G401 (cell line): Measurements from ENCODE around the gene MUC5B. TPM values are rescaled to one million over a fixed set of nuclear protein-coding genes. Genes with fewer than 3 reads are reported as not detected.

Experiments
- DNase-seq: peaks from one replicate; pipeline ENCODE4 v3.0.0-alpha.2; 2015; ENCODE audit warnings: low spot score
- in situ Hi-C: cut with HindIII; loops from 2 replicates; pipeline ENCODE4 v1.10.0; 2016; ENCODE audit warnings: low sequenced_read_pairs, mixed read lengths
- total RNA-seq: library from RNA; depleted of rRNA; stranded (reverse); fragments of >200 nt; shearing (Covaris generic); gene quantifications from 2 replicates; pipeline ENCODE4 v1.2.3, GENCODE V29; 2014

MUC5B gene
- total RNA-seq, 1 experiment from 2014 or later, result not detected

DNA sequence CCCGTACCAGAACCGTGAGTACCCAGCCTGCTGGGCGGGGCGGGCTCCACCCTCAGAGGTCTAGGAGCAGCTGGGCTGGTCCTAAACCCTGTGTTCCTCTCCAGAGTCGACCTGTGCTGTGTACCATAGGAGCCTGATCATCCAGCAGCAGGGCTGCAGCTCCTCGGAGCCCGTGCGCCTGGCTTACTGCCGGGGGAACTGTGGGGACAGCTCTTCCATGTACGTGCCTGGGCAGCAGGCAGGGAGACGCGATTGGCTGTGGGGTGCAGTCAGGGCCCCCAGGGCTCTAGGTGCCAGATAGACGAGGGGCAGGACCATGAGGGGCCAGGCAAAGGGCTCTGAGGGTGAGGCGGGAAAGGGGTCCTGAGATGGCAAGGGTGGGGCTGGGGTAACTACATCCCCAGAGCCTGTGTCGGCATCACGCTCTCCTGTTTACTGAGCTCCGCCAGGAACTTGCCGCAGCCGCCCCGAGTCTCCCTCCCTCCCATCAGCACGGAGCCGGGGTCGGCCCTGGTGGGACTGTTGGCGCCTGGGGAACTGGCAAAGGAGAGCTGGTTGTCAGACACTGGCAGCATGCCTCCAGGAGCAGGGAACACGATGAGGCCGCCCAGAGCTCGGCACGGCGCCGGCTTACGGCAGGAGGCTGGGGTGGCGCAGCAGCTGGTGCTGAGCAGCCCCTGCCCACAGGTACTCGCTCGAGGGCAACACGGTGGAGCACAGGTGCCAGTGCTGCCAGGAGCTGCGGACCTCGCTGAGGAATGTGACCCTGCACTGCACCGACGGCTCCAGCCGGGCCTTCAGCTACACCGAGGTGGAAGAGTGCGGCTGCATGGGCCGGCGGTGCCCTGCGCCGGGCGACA lies 22.9 kb upstream of the MUC5B start:
- no peak for DNase-seq
- in situ Hi-C loops, result no loop called here

DNA sequence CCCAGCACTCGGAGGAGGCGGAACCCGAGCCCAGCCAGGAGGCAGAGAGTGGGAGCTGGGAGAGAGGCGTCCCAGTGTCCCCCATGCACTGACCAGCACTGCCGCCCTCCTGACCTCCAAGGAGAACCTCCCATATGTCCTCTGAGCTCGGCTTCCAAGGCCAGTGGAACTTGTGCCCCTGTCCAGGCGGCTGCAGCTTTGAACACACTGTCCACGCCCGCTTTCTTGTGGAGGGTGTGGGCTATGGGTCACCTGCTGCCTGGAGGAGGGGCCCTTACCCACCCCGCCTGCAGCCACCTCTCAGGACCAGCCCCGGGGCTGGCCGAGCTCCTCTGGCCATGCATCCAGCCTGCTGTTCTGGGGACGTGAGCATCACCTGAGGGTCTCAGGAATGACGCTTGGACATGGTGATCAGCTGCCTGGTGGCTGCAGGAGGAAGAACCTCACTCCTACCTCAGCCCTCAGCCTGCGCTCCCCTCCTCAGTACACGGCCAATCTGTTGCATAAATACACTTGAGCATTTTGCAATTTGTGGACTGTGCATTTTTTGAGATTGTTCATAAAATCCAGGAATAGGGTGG lies 22.2 kb upstream of the MUC5B start:
- no peak for DNase-seq
- in situ Hi-C loops, result no loop called here

DNA sequence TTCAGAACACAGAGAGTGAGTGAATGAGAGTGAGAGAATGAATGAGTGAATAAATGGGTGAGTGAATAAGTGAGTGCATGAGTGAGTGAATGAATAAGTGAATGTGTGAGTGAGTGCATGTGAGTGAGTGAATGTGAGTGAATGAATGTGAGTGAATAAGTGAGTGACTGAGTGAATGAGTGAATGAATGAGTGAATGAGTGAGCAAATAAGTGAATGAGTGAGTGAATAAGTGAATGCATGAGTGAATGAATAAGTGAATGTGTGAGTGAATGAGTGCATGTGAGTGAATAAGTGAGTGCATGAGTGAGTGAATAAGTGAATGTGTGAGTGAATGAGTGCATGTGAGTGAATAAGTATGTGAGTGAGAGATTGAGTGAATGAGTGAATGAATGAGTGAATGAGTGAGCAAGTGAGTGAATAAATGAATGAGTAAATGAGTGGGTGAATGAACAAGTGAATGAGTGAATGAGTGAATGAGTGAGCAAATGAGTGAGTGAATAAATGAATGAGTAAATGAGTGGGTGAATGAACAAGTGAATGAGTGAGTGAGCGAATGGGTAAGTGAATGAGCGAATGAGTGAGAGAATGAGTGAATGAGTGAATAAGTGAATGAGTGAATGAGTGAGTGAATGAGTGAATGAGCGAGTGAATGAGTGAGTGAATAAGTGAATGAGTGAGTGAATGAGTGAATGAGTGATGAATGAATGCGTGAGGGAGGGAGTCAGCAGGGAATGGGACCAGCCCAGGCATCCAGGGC lies 21.3 kb upstream of the MUC5B start:
- in situ Hi-C loops, result no loop called here
- no peak for DNase-seq

DNA sequence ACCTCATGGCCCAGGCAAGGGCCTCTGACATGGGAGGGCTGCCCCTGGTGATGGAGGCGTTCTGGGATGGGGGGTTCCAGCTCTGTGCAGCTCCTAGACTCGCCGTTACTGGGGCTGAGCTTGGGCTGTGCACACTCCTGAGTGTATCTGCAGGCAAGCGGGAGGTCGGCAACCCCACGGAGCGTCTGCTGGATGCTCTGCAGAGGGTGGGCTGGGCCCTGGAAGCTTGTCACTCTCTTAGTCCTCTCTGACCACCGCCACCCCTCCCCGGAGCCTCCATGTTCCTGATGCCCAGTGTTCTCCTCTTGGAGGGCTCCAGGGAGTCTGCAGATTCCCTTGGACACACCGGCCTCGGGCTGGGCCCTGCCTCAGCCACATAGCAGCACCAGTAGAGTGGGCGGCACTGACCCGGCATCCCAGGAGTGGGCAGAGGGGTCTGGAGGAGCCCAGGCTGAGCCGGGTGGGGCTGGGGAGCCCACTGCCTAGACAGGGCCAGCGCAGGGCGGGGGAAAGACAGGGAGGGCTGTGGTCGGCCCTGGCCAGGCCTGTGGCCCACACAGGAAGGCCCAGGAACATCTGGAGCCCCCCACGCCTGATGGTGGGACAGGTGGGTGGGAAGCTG lies 20.6 kb upstream of the MUC5B start:
- DNase-seq, result no peak
- in situ Hi-C loops, result no loop called here

DNA sequence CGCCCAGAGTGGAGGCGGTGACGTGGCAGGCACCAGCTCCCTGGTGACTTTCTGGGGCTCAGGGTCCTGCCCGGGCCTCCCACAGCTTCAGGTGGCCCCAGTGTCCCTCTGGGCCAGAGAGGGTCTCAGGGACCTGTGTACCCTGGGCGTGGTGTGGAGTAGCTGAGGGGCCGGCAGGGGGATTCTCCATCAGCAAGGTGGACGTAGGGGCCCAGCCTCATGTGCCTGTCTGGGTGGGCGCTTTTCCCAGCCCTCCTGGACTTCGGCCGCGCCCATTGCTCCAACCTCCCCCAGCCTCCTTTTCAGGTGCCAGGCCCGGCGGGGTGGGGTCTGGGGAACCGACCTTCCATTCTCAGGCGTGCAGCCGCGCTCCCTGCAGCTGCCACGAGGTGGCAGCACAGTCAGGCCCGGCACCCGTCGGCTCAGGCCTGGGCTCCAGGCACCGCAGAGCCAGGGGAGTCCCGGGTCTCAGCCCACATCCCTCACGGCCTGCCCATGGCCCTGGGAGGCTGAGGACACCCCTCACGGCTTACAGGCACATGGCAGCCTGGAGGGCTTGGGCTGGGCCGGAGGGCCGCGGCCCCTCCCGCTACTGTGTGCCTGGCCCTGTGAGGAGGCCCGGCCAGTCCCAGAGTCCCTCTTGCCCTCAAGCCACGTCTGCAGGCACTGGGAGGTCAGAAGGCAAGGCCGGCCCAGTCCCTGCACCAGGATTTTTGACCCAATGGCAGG lies 19.9 kb upstream of the MUC5B start:
- DNase-seq, result peak; percentile 47
- in situ Hi-C loops, result no loop called here

DNA sequence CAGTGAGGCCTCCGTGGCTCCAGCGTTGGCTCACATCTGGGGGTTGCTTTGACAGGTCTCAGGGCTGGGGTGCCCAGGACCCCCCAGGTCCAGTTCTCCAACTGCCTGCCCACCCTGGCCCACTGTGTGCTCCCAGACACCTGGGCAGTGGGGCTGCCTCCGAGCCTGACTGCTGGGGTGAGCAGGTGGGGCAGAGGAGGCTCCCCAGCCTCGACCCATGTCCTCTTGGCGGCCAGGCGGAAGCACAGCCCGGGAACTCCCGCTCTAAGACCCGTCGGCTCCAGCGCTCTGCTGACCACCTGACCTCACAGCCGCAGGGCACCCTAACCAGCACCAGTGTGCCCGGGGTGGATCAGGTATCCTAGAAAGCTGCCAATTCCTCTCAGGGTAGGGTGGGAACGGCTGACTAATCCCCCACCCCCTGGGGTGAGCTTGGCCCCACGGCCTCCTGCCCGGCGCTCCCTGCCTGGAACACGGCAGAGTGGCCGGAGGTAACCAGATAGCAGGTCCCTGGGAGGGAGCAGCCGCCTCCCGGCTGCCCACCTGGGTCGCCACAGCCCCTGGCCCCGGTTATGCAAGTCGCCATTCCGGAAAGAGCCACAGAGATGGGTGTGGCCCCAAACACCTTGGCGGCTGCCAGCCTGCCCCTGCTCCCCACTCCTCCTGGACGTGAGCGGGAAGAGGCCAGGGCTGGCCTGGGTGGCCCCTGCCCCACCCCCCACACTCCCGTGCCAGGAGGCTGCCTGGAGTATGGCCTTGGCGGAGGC lies 19.2 kb upstream of the MUC5B start:
- no peak for DNase-seq
- in situ Hi-C loops, result no loop called here

DNA sequence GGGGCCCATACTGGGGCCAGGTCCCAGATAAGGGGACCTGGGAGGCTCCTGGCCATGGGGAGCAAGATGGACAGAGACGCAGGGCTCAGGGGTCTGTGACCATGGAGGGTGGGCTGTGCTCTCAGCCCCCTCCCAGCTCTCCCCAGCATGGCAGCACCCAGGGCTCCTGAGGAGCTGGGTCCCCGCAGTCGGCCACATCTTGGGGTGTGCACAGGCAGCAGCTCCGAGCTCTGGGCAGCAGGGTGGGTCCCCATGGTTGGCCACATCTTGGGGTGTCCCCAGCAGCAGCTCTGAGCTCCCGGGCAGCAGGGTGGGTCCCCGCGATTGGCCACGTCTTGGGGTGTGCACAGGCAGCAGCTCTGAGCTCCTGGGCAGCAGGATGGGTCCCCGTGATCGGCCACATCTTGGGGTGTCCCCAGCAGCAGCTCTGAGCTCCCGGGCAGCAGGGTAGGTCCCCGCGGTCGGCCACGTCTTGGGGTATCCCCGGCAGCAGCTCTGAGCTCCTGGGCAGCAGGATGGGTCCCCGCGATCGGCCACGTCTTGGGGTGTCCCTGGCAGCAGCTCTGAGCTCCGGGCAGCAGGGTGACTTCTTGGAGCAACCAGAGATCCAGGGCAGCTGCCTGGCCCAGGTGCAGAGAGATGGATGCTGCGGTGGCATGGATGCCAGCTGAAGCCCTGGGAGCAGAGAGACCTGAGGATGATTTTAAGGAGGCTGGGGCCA lies 18.3 kb upstream of the MUC5B start:
- no peak for DNase-seq
- in situ Hi-C loops, result no loop called here

DNA sequence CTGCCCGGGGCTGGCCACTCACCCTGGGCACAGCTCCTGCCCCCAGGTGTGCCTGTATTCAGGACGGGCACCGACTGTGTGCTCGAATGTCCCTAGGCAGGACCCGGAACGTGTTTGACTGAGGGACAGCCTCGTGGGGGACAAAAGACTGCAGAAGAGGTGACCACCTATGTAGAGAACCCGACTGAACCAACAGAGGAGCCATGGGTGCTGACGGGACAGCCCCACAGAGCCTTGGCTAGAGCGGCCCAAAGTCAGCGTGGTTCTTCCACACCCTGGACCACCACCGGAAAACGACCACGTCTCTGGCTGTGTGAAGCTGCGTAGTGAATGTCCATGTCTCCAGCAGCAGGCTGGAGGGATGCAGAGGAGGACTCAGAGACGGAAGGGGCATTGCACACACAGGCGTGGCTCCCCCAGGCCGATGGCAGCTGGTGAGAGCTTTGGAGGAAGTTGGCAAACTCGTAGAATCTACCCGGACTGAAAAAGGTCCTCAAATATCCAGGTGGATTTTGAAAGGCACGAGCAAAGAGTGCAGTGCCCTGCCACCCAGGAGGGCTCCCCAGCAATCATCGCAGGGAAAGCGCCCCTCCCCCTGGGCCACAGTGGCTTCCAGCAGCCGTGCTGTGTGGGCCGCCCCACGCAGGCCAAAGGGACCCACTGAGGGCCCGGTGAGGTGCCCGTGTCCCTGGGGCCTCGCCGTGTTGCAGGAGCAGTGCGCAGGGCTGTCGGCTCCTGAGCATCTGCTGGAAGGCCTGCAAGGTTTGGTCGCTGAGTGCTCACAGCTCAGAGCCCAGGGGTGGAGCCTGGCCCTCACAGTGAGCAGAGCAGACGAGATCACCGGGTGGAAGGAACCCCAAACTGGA lies 17.5 kb upstream of the MUC5B start:
- DNase-seq, result no peak
- in situ Hi-C loops, result no loop called here

DNA sequence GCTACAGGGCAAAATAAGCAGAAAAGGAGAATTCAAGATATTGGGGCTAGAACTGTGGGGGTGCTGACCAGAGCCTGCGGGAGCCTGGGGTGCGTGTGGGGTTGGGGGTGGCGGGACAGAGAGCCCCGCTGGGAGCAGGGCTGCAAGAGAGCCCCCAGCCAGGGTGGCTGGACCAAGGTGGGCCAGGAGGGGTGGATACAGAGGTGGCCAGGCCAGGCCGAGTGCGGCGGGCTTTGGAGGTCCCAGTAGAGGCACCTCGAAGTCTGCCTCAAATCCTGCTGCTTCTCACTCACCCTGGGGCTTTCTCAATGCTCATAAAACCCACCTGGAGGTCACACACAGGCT lies 16.9 kb upstream of the MUC5B start:
- no peak for DNase-seq
- in situ Hi-C loops, result no loop called here

DNA sequence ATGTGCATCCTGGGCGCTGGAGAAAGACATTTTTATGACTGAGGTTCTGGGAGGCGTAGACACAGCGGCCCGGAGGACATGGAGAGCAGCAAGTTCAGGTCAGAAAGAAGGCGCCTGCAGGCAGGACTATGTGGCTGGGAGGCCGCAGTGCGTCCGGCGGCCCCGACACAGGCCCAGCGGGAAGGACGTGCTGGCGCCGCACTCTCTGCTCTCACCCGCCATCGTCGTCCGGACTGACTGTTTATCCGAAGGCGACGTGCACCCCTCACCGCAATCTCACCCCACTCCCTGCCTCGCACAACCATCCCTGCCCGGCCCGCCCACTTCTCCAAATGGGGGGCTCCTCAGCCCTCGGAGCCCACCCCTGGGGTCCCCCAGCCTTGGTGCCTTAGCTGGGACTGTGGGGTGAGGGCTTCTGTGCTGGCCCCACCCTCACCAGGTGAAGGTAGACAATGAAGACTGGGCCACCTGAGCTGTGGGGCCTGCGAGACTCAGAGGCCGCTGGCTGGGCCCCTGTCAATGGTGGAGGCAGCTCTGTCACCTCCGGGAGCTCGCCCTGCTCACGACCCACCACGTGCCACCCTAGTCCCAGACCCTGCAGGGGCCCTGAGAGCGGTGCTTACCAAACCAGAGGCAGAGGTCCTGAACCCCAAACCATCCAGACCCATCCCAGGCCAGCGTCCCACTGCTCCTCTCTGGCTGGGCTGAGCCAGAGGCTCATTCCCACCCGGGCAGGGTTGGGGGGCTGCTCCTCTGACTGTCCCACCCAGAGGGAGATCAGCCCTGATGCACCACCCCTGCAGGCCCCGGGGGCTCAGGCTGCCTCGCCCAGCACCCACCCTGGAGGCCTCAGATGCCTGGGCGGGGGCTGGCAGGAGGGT lies 16.2 kb upstream of the MUC5B start:
- in situ Hi-C loops, result no loop called here
- no peak for DNase-seq

DNA sequence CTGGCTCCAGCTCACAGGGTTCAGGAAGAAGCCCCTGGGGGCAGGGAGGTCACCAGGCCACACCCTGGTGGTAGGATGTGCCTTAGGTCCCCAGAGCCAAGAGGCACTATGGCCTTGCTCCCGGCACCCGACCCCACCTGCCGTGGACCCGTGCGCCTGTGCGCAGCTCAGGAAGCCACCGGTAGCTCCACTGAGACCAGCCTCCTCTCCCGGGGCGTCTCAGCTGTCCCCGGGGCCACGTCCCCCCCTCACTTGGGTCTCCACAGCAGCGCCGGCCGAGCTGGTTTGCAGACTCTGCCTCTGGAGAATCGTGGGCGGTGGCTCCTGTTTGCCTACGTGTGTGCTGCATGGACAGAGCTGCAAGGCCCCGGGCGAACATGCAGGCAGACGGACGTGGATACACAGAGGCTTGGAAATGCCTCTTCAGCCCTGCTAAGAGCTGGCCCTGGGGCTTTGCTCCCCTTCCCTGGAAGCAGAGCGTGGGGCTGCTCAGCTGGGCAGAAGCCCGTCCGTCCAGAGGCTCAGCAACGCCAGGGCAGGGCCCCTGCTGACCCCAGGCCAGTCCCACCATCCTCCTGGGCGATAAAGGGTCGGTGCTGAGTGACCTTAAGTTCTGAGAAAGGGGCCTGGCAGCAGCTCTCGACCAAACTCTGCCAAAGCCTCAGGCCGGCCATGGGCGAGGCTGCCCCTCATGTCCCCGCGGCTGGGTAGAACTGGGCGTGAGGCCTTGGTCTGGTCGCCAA lies 15.3 kb upstream of the MUC5B start:
- no peak for DNase-seq
- in situ Hi-C loops, result no loop called here

DNA sequence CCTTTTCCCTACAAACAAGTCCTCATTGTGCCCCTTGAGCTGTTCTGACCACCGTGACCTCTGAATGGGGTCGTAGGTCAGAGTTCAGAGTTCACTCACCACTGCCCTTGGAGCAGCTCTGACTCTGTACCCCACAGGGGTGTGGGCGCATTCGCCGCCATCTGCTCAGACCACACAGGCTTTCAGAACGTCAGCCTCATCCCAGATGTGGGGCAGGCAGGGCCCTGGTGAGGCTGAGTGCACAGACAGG lies 14.8 kb upstream of the MUC5B start:
- DNase-seq, result no peak
- in situ Hi-C loops, result no loop called here

DNA sequence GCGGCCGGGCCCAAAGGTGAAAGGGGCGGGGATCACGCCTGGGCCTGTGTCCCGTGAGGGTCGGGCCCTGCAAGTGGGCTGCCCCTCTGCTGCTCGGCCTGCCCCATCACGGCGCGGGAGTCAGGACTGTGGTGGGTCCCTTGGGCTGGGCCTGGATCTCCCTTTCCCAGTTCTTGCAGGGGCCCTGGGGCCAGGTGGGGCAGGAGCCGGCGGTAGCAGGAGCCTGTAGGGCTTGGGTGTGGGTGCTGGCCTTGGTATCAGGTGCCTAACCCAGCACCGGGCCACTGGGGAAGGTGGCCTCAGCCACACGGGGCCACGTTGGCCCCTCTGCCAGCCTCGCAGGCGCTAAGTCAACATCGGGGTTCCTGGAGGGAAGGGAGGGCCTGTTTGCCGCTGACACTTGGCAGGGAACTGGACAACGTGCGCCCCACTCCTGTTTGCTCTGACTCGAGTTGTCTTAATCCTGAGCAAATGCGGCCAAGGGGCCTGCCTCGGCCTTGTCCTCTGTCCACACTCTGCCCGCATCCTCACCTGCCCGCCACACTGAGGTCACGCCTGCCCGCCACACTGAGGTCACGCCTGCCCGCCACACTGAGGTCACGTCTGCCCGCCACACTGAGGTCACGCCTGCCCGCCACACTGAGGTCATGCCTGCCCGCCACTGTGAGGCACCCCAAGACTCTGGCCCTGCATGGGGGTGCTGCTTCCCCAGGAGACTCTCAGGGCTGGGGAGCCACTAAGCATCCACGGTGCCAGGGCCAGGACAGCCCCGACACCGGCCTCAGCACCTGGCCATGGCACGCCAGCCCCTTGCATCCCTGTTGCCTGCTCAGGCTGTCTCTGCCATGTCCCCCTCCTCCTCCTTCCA lies 14.2 kb upstream of the MUC5B start:
- in situ Hi-C loops, result no loop called here
- no peak for DNase-seq

DNA sequence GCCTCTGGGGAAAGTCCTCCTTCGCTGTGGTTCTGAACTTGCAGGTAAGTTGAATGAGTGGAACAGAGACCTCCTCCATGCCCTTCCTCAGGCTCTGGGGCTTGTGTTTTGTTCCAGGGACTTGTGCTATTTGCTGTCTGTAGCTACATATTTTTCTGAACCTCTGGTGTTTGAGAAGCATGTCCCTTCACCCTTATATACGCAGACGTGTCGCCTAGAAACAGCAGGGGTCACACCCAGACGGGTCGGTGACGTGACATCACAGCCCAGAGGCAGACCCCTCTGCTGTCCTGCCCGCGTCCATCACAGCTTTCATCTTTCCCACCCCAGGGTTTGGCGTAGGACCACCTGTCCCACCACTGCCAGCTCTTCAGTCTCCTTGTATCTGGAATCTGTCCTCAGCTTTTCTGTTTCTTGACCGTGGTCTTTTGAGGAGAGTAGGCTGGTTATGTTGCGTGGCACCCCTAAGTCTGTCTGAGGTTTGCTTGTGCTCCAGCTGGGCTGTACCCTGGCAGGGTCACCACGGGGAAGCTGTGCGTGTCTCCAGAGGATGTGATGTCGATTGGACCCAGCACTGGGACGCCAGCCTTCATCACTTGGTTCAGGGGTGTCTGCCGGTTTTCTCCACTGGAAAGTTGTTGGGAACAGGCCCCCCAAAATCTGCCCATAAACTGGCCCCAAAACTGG lies 13.4 kb upstream of the MUC5B start:
- no peak for DNase-seq

More for the DNA sequence above, 13.4 kb upstream of the MUC5B start:
- in situ Hi-C loops, result no loop called here
